Mesenchymal stem cell (in vitro differentiated cells and primary cell): ENCODE results near the gene VGLL1. TPM values are rescaled to one million over a fixed set of nuclear protein-coding genes. Genes with fewer than 3 reads are reported as not detected.

Experiments used
- DNase-seq: peaks from one replicate; pipeline ENCODE4 v3.0.0-alpha.2; 2013
- H2AFZ ChIP-seq: one replicate; pipeline ENCODE4 v1.6.1; 2013; ENCODE audit warnings: low read depth, mild to moderate bottlenecking, control low read depth, inconsistent platforms, low read length, moderate library complexity
- H2AK5ac ChIP-seq: 2 replicates; pipeline ENCODE4 v1.6.1; 2013; ENCODE audit warnings: low read length, moderate library complexity, mild to moderate bottlenecking, inconsistent platforms; ENCODE audit not compliant: severe bottlenecking
- H2BK120ac ChIP-seq: one replicate; pipeline ENCODE4 v1.6.1; 2013; ENCODE audit warnings: low read depth, mild to moderate bottlenecking, inconsistent platforms, low read length, moderate library complexity
- H2BK12ac ChIP-seq, 2 experiments: one replicate each; pipeline ENCODE4 v1.6.1; 2013; ENCODE audit warnings: inconsistent platforms in 2 of 2, low read length in 2 of 2, mild to moderate bottlenecking in 2 of 2, moderate library complexity in 2 of 2, control low read depth in 1 of 2
- H2BK15ac ChIP-seq: one replicate; pipeline ENCODE4 v1.6.1; 2013; ENCODE audit warnings: mild to moderate bottlenecking, low read depth, inconsistent platforms; ENCODE audit not compliant: poor library complexity, severe bottlenecking
- H2BK5ac ChIP-seq: 2 replicates; pipeline ENCODE4 v1.6.1; 2013; ENCODE audit warnings: low read depth, mild to moderate bottlenecking, low read length, control low read depth, inconsistent platforms; ENCODE audit not compliant: poor library complexity, severe bottlenecking
- H3K14ac ChIP-seq, 2 experiments: one replicate each; pipeline ENCODE4 v1.6.1; 2013; ENCODE audit warnings: inconsistent platforms in 2 of 2, low read length in 2 of 2, control low read depth in 1 of 2, mild to moderate bottlenecking in 1 of 2, moderate library complexity in 1 of 2
- H3K18ac ChIP-seq, 2 experiments: one replicate each; pipeline ENCODE4 v1.6.1; 2013; ENCODE audit warnings: inconsistent platforms in 2 of 2, low read length in 2 of 2, control low read depth in 1 of 2, low read depth in 1 of 2, mild to moderate bottlenecking in 1 of 2
- H3K23ac ChIP-seq, 2 experiments: one replicate each; pipeline ENCODE4 v1.6.1; 2013; ENCODE audit warnings: inconsistent platforms in 2 of 2, low read length in 2 of 2, mild to moderate bottlenecking in 2 of 2, moderate library complexity in 2 of 2, control low read depth in 1 of 2
- H3K27ac ChIP-seq: 2 replicates; pipeline ENCODE4 v1.5.1; 2013; ENCODE audit warnings: mild to moderate bottlenecking, moderate library complexity, low read length, control low read depth, inconsistent platforms; ENCODE audit not compliant: poor library complexity, severe bottlenecking
- H3K27me3 ChIP-seq, 2 experiments: 2 replicates each; pipeline versions ENCODE4 v1.6.1 to v1.7.0; 2013; ENCODE audit warnings: low read length in 2 of 2, mild to moderate bottlenecking in 2 of 2, moderate library complexity in 2 of 2, control low read depth in 1 of 2, inconsistent platforms in 1 of 2; ENCODE audit not compliant: control insufficient read depth in 1 of 2, insufficient read depth in 1 of 2
- H3K36me3 ChIP-seq, 2 experiments: 2 replicates each; pipeline versions ENCODE4 v1.6.1 to v1.7.0; 2013; ENCODE audit warnings: low read length in 2 of 2, control low read depth in 1 of 2, inconsistent platforms in 1 of 2, low read depth in 1 of 2, mild to moderate bottlenecking in 1 of 2; ENCODE audit not compliant: insufficient read depth in 2 of 2, control insufficient read depth in 1 of 2
- H3K4ac ChIP-seq, 2 experiments: one replicate each; pipeline ENCODE4 v1.6.1; 2013; ENCODE audit warnings: inconsistent platforms in 2 of 2, low read length in 2 of 2, mild to moderate bottlenecking in 2 of 2, moderate library complexity in 2 of 2, control low read depth in 1 of 2, low read depth in 1 of 2
- H3K4me1 ChIP-seq: 2 replicates; pipeline ENCODE4 v1.6.1; 2013; ENCODE audit warnings: low read depth, low read length, control low read depth; ENCODE audit not compliant: control insufficient read depth, insufficient read depth
- H3K4me2 ChIP-seq: 2 replicates; pipeline ENCODE4 v1.6.1; 2013; ENCODE audit warnings: low read length, mild to moderate bottlenecking, inconsistent platforms; ENCODE audit not compliant: poor library complexity, severe bottlenecking
- H3K4me3 ChIP-seq, 2 experiments: 2 replicates each; pipeline versions ENCODE4 v1.5.1 to v1.7.0; 2013; ENCODE audit warnings: low read length in 2 of 2, mild to moderate bottlenecking in 2 of 2, control low read depth in 1 of 2, low read depth in 1 of 2; ENCODE audit not compliant: insufficient read depth in 1 of 2
- H3K79me1 ChIP-seq: replicated peaks from 2 replicates; pipeline ENCODE4 v1.6.1; 2013; ENCODE audit warnings: mild to moderate bottlenecking, control low read depth, low read length, inconsistent platforms; ENCODE audit not compliant: poor library complexity, severe bottlenecking
- H3K9ac ChIP-seq: 2 replicates; pipeline ENCODE4 v1.7.0; 2013; ENCODE audit warnings: mild to moderate bottlenecking, low read length, moderate library complexity
- H3K9me3 ChIP-seq: 2 replicates; pipeline ENCODE4 v1.7.0; 2013; ENCODE audit warnings: mild to moderate bottlenecking, low read length; ENCODE audit not compliant: control insufficient read depth
- H4K8ac ChIP-seq: one replicate; pipeline ENCODE4 v1.6.1; 2013; ENCODE audit warnings: inconsistent platforms, mild to moderate bottlenecking, low read length, moderate library complexity
- H4K91ac ChIP-seq: one replicate; pipeline ENCODE4 v1.6.1; 2013; ENCODE audit warnings: mild to moderate bottlenecking, low read length, inconsistent platforms
- WGBS: methylation state at CpG from one replicate; pipeline ENCODE4 v1.1.7; 2013; ENCODE audit warnings: mixed read lengths; 5-methylcytosine and 5-hydroxymethylcytosine counted together
- small RNA-seq: library from polyadenylated mRNA; stranded (forward); fragments of <200 nt; extraction: miRNeasy Mini kit (QIAGEN cat#:217004); gene quantifications from one replicate; pipeline ENCODE3, GENCODE V24; 2013; ENCODE audit warnings: low read depth

The VGLL1 gene

DNA sequence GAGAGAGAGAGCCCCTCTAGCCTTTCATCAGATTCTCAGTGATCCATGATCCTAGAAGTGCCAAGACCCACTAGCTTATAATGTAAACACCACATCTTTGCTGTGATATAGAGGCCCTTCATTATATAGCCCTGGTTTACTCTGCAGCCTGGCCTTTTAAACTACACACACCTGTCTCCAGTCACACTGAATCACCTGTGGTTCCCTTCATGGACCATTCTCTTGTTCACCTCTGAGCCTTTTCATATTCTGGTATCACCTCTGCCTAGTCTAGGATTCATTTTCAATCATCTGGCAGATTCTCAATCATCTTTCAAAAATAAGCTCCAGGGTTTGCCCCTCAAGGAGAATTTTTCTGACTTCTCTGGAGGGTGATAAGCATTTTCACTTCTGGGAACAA, 65.9 kb downstream of the VGLL1 start:
- Histone ChIP-seq H2BK12ac (no peak overlapping the region), H3K27ac (no peak overlapping the region), H3K27me3 (peaks cover 0 to 5% of the 10 kb centered on the region in 2 experiments), H3K36me3 (no peaks in the 10 kb centered on the region), H2BK5ac (no peak overlapping the region), H2AK5ac (no peak overlapping the region), H2AFZ (no peak overlapping the region), H4K91ac (no peak overlapping the region), H3K4me1 (no peaks in the 10 kb centered on the region), H3K9me3 (no peaks in the 10 kb centered on the region), H4K8ac (no peak overlapping the region), H2BK15ac (no peak overlapping the region), H3K4me3 (no peak overlapping the region), H3K79me1 (no peaks in the 10 kb centered on the region), H3K4me2 (no peak overlapping the region), H3K4ac (no peak overlapping the region), H3K18ac (no peak overlapping the region), H2BK120ac (no peak overlapping the region), H3K23ac (no peak overlapping the region), H3K9ac (no peak overlapping the region), H3K14ac (no peak overlapping the region)
- no peak for DNase-seq

DNA sequence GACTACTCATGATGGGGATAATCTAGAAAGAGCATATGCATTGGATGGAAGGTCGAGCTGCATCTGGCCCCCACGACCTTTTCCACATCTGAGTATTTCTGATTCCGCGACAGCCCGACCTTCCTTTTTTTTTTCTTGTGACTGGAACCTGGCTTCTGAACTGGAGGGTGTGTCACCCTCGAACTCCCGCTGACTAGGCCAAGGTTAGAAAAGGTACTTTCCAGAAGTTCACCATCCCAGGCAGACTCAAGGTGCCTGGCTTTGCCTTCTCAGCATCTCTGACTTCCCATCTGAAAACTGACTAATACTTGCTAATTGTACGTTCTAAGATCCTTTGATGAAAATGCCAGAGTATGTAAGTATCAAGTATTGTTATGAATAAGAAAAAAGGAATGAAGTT, 66.6 kb downstream of the VGLL1 start:
- Histone ChIP-seq H4K8ac (no peak overlapping the region), H2AK5ac (no peak overlapping the region), H3K4me3 (no peak overlapping the region), H3K36me3 (no peaks in the 10 kb centered on the region), H3K27me3 (peaks cover 0 to 5% of the 10 kb centered on the region in 2 experiments), H2BK12ac (no peak overlapping the region), H3K14ac (no peak overlapping the region), H3K27ac (no peak overlapping the region), H2AFZ (no peak overlapping the region), H2BK120ac (no peak overlapping the region), H3K23ac (no peak overlapping the region), H2BK5ac (no peak overlapping the region), H3K4ac (no peak overlapping the region), H3K9me3 (no peaks in the 10 kb centered on the region), H3K4me1 (no peaks in the 10 kb centered on the region), H4K91ac (no peak overlapping the region), H3K18ac (no peak overlapping the region), H3K79me1 (no peaks in the 10 kb centered on the region), H3K4me2 (no peak overlapping the region), H3K9ac (no peak overlapping the region), H2BK15ac (no peak overlapping the region)
- DNase-seq: no peak
- WGBS: 89% methylated on average over 7 of the region's 8 CpGs

DNA sequence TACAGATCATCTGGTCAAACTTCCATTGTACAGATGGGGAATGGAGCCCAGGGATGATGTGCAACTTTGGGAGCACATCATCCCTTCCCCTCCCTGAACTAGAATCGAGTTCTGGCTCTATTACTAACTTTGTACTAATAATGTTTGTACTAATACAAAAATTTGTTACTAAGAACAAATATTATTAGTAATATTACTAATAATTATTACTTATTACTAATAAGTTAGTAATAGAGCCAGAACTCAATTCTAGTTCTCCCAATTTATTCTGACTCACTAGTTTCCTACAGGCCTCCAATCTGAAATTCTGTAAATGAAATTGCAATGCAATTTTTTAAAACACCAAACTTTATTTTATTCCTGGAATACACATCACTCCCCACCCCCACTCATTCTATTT, 68.0 kb downstream of the VGLL1 start:
- no peak overlapping the region for H3K9ac ChIP-seq
- no peaks in the 10 kb centered on the region for H3K36me3 ChIP-seq
- no peaks in the 10 kb centered on the region for H3K4me1 ChIP-seq
- H3K27ac ChIP-seq: no peak overlapping the region
- H2BK12ac ChIP-seq: no peak overlapping the region
- H3K27me3 ChIP-seq: peaks cover 0 to 5% of the 10 kb centered on the region in 2 experiments
- no peak overlapping the region for H3K18ac ChIP-seq
- no peak overlapping the region for H3K14ac ChIP-seq
- WGBS: no CpG with 5 or more reads among the region's 1 CpG
- H2BK120ac ChIP-seq: no peak overlapping the region
- no peak overlapping the region for H2AK5ac ChIP-seq
- H4K8ac ChIP-seq: no peak overlapping the region
- H3K4me3 ChIP-seq: no peak overlapping the region
- no peaks in the 10 kb centered on the region for H3K9me3 ChIP-seq
- H2BK15ac ChIP-seq: no peak overlapping the region
- H3K4me2 ChIP-seq: no peak overlapping the region
- no peak overlapping the region for H4K91ac ChIP-seq
- H3K23ac ChIP-seq: no peak overlapping the region
- H2AFZ ChIP-seq: no peak overlapping the region
- H3K4ac ChIP-seq: no peak overlapping the region
- H3K79me1 ChIP-seq: no peaks in the 10 kb centered on the region
- no peak overlapping the region for H2BK5ac ChIP-seq
- no peak for DNase-seq

Small RNAs within 50 kb of the gene (small RNA-seq; reads per million reads assigned to genes)
- not detected for gene MIR934
- gene RF00019: not detected
- not detected for gene RNU6-320P
